ENCODE measurements around the gene CHST9.

- TF ChIP-seq CTCF (conservative IDR thresholded peaks at IDR 0.05; ENCODE audit: low read depth, low read length) (no peak), BHLHE40 (IDR thresholded peaks at IDR 0.05; ENCODE audit: low read depth, low read length) (no peak), RCOR1 (IDR thresholded peaks at IDR 0.05; ENCODE audit: insufficient replicate concordance, low read length) (no peak), POLR2A (IDR thresholded peaks at IDR 0.05; ENCODE audit: low read depth, low read length) (no peak), RFX5 (IDR thresholded peaks at IDR 0.05; ENCODE audit: low read depth, low read length) (no peak), CEBPB (IDR thresholded peaks at IDR 0.05; ENCODE audit: low read depth, low read length) (no peak), MXI1 (IDR thresholded peaks at IDR 0.05; ENCODE audit: borderline replicate concordance, low read depth, low read length) (no peak), FOS (IDR thresholded peaks at IDR 0.05; ENCODE audit: low read depth, low read length) (no peak), MAFK (IDR thresholded peaks at IDR 0.05; ENCODE audit: low read depth, low read length) (no peak), RAD21 (IDR thresholded peaks at IDR 0.05; ENCODE audit: low read length) (no peak), MAZ (IDR thresholded peaks at IDR 0.05; ENCODE audit: borderline replicate concordance, low read depth, low read length) (no peak), NFE2L2 (IDR thresholded peaks at IDR 0.05; ENCODE audit: low read depth, low read length) (no peak), SMC3 (IDR thresholded peaks at IDR 0.05; ENCODE audit: low read depth, low read length) (no peak)
Measured at GRCh38 chr18:27164905-27165304, 20.2 kb downstream of the CHST9 start.

Data from IMR-90 (cell line).